GM10266 (cell line): ENCODE data around the gene COL12A1.

ENCODE experiments used
- DNase-seq: peaks from one replicate; pipeline ENCODE4 v3.0.0; 2012; ENCODE audit errors: extremely low spot score
- CTCF ChIP-seq: IDR thresholded peaks from 2 replicates; pipeline ENCODE4 v1.5.1; 2012; ENCODE audit warnings: mild to moderate bottlenecking, low read depth; ENCODE audit not compliant: control insufficient read depth, insufficient read depth; ENCODE audit errors: missing control alignments

Gene COL12A1

GRCh38 chr6:75106426-75106825 lies 99.4 kb downstream of the COL12A1 start:
- TF ChIP-seq CTCF: no peak
- DNase-seq: no peak

- no peak for TF ChIP-seq CTCF
- no peak for DNase-seq
Observed at GRCh38 chr6:75103431-75103830, 102.4 kb downstream of the COL12A1 start.

GRCh38 chr6:75102301-75102700 lies 103.6 kb downstream of the COL12A1 start:
- no peak for DNase-seq
- no peak for TF ChIP-seq CTCF

GRCh38 chr6:75101896-75102295 lies 104.0 kb downstream of the COL12A1 start:
- DNase-seq: no peak
- no peak for TF ChIP-seq CTCF

- TF ChIP-seq CTCF: no peak
- DNase-seq: no peak
Observed at GRCh38 chr6:75098709-75099108, 107.1 kb downstream of the COL12A1 start.

GRCh38 chr6:75096966-75097365 lies 108.9 kb downstream of the COL12A1 start:
- TF ChIP-seq CTCF: no peak
- no peak for DNase-seq

GRCh38 chr6:75094614-75095200 lies 111.1 kb downstream of the COL12A1 start:
- no peak for DNase-seq
- no peak for TF ChIP-seq CTCF
